Activated T-cell treated with anti-CD3 and anti-CD28 coated beads for 4 hours (primary cell): Measurements from ENCODE around the gene ZBTB21.
A peak's percentile ranks its signal among the peaks of the same experiment; 100 is the strongest.

Experiments
- DNase-seq: peaks from one replicate; pipeline ENCODE4 v3.0.0-alpha.2; 2020

ZBTB21 gene

DNA sequence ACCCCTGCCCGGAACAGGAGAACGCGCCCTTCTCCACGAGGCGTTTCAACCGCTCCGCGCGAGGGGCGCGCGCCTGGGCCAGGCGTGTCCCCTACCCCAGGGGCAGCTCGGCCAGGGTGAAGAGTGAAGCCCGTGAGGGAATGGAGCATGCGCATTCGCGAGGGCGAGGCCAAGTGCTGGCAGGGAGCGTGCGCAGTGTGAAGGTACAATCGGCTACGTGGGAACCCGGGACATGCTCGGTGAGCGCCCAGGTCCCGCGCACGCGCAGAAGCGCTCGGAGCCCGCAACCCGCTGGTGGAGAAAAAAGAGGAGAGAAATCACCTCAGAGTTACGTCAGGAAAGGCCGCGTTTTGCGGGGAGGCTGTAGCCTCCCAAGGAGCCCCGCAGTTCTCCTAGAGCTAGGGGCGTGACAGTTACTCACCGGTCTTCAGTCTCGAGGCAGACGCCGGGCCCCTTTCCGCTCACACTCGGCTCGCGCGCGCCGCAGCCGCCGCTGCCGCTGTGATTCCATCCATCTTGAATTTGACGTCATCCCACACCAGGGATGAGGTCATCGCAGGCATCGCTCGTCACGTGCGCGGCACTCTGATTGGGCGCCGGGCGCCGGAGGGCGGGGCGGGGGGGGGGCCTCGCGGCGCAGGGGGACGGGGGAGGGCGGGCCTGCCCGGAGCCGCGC, at the start of gene ZBTB21:
Gene ZBTB21 (minus strand): TSS at position 530 of the 676 bp plus-strand sequence. CDS start 16,265 bp downstream, outside the sequence.
- DNase-seq: peak; percentile 97

DNA sequence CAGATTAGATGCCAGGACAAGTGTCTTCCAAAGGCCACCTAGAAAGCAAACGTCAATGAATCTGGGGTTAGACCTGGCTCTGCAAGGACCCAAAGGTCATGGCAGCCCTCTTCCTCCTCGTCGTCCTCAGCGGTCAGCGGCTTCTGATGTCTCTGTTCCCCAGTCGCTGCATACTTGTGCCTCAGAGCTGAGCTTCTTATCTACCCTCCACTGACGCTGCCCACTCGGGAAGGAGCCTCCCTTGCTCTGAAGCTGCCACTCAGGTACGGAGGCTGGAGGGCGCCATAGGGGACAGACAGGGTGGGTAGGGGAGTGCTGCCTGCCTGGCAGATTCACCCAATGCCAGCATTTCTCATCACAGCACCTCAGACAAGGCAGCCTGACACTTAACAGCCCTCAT, 49.6 kb upstream of the ZBTB21 start:
- DNase-seq: no peak

DNA sequence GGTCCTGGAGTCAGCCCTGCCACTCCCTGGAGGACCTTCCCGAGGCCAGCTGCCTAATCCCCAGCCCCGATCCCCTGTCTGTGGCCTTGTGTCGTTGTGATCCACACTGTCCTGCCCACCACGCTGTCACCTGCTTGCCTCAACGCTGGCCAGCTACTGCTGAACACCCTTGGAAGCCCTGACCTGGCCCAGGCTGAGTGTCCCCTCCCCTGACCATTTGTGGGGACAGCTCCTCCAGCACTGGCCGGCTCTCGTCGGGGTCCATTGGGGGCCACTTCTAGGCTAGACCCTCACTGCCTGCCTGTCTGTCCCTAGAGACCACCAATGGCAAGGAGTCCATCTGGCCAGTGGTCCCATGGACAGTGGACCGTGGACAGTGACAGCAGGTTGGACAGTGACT, 49.0 kb upstream of the ZBTB21 start:
- no peak for DNase-seq

DNA sequence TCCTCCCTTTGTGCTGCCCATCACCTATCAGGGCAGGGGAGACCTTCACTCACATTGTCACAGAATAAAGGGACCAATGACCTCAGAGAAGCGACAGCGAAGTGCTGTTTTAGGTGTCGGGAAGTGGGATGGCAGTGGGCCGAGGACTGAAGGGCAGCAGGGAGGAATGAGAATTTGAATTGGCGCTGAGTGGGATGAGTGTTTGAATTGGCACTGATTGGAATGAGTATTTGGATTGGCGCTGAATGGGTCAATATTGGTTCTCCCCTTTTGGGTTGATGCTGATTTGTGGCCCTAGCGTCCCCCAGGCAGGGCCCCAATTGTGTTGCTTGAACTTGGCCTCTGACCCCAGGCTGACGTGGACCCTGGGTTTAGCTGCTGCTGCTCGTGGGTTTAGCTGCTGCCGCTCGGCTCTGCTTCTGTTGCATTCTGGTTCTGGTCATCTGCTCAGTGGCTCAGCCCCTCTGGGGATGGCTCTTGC, 48.5 kb upstream of the ZBTB21 start:
- DNase-seq: no peak

DNA sequence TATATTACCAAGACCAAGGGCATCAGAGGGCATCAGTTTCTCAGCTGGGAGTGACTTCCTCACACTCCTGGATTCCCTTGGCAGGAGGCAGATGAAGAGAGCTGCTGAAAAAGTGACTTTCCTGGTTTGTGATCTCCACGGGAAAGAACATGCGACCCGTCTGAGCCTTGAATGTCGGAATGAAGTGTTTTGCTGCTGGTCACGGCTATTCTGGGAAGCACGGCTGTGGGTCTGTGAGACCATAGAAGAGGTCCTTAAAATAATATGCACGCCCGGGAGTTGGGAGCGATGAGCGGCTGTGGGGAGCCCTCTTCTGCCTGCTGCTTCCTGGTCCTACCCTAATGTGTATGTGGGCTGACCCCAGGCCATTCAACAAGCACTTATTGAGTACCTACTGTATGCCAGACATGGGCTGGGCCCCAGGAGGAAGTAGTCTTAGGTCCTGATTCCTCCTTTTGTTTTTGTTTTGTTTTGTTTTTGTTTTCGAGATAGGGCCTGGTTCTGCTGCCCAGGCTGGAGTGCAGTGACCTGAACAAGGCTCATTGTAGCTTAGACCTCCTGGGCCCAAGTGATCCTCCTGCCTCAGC, 47.8 kb upstream of the ZBTB21 start:
- DNase-seq: no peak

DNA sequence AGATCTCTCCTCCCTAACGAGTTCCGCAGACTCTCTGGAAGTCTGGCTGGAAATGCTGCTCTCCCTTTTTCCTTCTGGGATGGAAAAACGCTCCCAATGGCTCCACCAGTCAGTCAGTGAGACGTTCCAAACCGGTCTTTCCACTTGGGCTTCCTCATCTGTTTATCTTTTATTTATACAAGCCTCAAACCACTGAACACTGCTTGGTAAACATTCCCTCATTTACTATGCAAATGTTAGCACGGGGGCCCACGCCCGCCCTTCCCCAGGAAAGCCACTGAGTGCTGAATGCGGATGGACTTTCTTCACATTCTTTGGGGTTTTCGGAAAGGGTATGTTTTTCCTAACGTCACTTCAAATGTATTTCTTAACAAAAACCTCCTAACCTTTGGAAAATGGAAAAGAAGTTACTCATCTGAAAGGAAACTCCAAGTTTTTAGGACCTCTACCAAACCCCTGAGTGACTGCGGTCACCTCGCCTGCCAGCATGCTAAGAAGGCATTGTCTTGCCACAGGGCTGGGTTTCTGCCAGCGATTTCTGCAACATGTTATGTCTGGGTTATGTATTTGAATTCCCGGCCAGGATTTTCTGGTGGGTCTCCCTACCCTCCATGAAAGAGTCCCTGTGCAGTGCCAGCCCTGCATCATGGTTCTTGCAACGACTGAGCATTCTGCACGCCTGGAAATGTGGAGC, 47.0 kb upstream of the ZBTB21 start:
- DNase-seq: no peak

DNA sequence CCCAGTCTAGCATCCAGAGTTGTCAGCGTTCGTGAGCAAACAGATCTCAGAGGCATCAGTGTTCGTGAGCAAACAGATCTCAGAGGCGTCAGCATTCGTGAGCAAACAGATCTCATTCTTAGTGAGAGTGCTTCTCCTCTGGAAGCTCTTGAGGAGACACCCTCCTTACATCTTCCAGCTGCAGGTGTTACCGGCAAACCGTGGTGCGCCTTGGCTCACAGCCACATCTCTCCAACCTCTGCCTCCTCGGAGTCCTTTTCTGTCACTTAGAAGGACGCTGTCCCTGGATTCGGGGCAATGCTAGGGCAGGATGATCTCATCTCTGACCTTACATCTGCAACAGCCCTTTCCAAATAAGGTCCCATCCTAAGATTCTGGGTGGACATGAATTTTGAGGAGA, 46.3 kb upstream of the ZBTB21 start:
- DNase-seq: no peak

DNA sequence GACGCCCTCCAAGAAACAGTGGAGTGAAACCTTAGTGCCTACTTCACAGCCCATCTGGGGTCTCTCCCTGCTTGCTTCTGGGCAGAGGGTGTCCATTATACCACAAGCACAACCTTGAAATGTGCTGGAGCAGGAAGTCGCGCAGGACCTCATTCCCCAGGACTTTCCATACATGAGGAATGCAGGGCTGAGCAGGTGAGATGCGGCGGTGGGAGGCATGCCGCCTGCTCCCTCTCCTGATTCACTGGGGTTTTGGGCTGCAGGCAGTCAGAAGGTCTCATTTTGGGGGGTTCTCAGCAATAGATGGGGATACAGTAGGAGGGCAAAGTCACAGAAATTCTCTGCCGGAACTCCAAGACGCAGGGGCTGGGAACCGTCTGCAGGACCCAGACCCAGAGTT, 45.3 kb upstream of the ZBTB21 start:
- no peak for DNase-seq

DNA sequence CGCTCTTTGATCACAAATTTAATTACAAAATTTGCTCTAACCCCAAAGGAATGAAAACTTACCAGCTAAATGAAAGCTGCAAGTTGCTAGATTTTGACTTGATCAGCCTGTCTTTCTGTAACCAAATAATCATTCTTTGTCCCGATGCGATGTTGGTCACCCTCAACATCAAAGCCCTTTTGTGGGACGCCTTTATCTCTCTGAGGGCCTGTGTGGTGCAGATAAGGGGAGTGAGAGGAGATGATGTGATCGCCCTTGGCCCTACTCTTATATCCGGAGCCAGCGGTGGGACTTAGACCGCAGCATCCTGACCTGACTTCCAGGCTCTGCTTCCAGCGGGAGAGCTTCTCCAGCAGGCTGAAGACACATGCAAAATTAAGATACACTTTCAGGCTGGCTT, 41.6 kb upstream of the ZBTB21 start:
- DNase-seq: no peak

DNA sequence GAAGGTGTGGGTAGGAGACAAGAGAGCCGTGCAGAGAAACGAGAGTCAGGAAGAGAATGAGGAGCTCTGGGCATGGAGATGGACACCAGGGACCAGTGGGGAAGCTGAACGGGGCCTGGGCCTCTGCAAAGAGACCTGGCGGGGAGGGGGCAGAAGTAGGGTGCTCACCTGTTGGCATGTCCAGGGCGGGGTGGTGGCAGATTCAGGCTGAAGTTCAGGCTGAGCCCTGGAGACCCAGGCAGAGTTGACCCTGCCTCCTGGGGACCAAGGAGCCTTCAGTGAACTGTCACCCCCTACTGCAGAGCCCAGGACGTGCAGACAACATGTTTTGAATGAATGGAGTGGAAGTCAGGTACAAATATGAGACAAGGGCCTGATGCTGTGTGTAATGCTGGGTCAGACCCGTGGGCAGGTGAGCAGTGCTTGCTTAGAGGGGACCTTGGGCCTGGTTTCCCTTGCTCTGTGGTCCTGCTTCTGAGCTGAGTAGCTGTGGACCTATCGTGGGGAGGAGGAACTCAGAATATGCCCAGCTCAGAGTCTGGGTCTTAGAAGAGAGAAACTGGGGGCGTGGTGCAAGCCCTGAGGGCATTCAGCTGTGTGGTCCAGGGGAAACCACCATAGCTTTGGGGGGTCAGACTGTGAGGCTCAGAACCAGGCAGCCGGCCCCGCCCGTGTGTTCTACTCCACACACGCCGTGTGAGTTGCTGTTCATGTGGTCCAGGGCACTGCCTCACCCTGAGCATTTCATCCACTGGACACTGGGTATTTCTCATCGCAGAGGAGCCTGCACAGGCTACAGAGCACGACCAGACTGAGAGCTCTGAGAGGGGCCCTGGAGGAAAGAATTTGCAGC, 39.6 kb upstream of the ZBTB21 start:
- DNase-seq: no peak

DNA sequence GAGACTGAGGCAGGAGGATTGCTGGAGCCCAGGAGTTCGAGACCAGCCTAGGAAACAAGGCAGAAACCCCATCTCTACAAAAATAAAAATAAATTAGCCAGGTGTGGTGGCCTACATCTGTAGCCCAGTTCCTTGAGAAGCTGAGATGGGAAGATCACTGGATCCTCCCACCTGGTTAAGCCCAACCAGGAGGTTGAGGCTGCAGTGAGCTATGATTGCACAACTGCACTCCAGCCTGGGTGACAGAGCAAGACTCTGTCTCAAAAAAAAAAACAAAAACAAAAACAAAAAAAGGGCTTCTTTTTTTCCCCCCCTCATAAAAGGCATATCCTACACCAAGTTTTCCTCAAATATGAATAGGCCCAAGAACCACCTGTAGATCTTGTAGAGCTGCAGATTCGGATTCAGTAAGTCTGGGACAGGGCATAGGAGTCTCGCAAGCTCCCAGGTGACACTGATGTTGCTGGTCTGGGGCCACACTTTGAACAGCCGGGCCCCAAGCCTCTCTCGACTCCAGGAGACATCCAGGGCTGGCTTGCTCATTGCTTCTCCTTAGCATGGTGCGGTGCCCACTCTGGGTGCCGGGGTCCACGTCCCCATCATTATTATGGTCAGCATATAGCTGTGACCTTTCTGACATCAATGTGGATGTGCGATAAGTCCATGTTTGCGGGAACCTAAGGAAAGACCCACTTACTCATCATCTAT, 38.9 kb upstream of the ZBTB21 start:
- DNase-seq: no peak

DNA sequence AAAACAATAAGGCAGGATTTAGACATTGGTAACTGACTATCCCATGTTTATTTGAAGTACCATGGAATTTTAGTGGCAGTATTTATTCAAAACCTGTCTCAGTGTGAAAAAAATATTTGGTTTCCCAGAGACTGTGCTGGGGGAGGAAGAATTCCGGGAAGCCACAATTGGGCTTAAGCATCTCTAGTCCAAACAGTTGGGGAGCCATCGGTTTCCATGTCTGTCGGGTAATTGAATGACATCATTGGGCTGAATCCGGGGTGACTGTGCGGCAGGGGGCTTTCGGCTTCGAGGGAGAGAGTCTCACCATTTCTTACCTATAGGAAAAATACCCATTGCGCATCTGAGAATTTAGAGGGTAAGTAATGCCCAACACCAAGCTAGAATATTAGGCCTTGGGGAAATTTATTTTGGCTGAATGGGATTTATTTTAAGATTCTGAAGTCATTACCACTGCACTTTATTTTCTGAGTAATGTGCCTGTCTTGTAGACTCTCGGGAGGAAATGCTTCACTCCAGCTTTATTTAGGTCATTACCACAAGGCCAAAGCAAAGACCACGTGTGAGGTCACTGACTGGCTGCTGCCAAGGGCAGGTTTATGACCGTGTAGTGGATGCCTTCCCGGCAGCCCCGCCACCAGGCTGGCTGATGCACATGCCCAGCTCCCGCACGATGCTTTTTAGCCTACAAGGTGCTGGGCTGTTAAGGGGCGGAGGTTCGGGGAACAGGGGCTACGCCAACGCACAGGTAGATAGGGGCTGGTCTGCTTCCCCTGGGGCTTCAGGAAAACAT, 37.9 kb upstream of the ZBTB21 start:
- no peak for DNase-seq

DNA sequence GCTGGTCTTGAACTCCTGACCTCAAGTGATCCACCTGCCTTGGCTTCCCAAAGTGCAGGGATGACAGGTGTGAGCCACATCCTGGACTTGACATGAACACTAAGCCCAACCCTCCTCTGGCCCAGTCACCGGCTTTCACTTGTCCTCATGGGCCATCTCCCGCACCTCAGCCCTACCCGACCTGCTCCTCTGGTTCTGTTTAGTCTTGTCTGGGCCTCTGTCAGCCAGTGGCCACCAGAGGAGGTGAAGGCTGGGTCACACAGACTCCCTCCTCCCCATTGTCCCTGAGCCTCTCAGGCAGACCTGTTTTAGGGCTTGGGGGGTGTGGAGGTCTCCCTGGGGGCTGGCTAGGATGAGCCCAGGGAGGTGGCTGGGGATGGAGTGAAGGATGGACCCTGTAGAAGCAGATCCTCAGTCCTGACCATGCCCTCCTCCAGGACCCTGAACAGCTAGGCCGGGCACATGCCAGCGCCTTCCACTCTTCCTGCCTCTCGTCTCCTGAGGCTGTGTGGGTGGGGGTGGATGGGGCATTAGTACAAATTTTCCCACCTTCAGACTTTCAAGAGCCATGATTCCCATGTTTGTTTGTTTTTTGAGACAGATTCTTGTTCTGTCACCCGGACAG, 34.8 kb upstream of the ZBTB21 start:
- DNase-seq: no peak

DNA sequence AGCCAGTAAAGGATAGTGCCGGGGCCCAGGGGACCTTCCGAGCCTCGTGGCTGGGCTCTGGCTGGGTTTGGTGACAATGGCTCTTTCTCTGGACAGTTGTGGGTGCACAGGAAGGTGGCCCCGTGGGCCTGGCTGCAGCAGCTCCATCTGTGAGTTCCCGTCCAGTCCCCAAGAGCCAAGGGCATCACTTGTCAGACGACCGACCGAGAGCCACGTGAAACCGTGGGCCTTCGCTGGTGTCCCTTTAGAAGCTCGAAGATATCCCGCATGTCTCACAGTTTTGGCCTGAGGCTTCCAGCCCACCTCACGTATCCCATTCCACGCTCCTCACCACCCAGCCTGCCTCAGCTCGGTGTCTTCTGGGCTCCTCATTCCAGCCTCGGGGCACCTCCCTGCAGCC, 33.8 kb upstream of the ZBTB21 start:
- no peak for DNase-seq

DNA sequence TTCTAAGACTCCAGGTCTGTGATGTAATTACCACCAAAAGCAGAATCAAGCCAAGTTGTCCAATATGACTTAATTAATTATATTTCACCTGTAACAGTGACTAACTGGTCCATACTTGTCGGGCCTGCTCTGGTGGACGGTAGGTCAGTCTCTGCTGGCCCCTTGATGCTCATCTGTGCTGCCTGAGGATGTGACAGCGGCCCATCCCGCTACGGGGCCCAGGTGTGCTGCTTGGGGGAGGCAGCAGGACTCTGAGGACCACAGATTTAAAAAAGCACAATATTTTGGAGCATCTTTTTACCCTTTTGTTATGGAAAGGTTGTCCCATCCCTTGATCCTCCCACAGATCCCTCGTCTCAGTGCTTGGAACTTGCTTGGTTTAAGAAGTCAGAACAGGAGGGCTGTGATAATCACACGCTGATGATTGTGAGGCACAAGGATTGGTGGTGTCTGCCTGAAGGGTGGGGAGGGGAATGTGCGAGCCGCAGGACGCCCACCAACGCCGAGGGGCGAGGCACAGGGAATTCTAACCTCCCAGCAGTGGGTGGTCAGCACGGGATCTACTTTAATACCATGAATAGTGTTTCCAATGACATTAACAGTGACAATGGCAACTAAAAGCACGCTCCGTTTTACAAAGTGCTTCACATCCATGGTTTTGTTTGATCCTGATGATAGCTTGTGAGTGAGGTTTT, 33.2 kb upstream of the ZBTB21 start:
- no peak for DNase-seq

DNA sequence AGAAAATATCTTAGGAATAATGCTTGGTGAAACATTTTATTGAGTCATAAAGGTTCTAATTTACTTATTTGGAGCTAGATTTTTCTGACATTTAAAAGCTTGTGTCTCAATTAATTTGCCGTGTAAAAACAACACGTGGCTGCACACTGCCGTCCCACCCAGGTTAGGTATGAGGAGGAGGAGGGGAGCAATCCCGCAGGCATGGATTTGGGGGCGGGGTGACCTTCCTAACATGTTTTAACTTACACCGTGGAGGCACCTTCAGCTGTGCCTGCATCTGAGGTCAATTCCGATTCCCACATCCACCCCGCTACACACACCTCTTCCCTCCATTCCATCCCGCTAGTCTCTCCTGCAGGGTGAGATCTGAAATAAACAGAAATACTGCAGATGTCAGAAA, 32.5 kb upstream of the ZBTB21 start:
- no peak for DNase-seq

DNA sequence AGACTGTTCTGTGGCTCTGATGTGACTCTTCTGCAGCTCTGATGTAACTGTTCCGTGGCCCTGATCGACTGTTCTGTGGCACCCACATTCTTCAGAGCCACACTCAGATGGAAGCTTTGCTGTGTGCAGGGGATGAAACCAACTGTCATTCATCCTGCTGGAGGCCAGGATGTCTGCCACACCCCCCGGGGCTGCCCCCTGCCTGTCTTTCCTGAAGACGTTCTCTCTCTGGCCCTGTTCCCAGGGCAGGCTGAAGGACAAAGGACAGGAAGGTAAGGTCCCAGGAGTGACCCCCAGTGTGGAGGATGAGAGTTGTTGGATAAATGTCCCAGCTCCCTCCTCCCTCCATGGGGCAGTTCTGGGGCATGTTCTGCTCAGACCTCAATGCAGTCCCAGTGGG, 31.6 kb upstream of the ZBTB21 start:
- no peak for DNase-seq

DNA sequence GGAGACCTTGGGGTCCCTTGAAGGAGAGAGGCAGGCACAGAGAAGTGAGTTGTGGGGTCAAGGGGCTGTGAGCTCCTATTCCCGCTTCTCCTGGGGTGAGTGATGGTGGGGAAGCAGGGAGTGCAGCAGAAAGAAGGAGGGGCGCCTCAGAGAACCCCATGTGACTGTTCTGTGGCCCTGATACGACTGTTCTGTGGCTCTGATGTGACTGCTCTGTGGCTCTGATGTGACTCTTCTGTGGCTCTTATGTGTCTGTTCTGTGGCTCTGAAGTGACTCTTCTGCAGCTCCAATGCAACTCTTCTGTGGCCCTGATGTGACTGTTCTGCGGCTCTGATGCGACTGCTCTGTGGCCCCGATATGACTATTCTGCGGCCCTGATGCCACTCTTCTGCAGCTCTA, 31.1 kb upstream of the ZBTB21 start:
- DNase-seq: no peak

DNA sequence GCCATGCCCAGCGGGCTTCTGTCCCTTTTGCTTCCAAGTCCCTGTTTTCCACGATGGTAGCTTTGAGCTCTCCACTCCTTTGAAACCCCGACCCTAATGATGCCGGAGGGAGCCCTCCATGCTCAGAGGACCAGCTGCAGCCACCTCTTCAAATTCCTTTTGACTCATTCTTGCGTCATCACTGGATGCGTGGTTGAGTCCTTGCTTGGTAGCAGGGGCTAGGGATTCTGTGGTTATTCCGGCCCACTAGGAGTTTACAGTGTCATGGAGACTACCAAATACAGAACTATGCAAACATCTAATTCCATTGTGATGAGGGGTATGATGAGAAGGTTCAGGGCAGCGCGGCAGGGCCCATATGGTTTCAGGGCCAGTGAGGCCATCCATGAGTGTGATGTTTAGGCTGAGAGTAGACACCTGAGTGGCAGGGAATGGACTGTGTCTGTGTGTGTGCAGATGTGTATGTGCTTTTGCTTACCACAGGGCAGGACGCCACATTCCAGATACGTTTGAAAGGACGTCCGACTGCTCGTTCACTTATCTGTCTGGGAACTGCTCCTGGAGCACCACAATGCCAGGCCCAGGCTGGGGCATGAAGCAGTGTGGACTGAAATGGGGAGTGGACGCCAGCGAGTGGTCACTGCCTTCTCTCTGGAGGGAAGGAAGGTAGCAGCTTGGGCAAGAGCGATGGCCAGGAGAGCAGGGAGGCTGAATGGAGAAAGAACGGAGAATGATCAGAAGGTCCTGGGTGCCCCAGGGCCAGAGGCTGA, 30.4 kb upstream of the ZBTB21 start:
- DNase-seq: no peak

DNA sequence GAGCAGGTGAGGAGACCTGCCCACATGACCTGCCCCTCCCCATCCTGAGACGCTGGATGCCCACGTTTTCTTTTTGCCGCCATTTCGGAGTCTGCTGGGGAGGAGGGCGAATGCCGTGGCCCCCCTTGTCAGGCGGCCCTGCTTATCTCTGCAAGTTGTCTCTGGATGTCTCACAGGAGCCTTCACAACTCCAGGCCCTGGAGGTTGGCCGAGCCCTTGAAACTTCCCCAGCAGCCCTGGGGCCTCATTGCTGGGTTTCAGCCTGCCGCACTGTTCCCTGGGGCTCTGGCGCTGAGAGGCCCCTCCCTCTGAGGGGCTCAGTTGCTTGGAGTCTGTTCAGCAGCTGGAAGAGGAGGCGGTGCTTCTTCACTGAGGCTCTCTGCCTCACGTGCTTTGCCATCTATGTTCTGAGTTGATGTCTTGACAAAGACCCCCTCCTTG, 29.8 kb upstream of the ZBTB21 start:
- DNase-seq: no peak
